Activated CD8-positive, alpha-beta memory T cell treated with anti-CD3 and anti-CD28 coated beads for 24 hours (primary cell): ENCODE measurements around the gene NT5E.
A peak's percentile ranks its signal among the peaks of the same experiment; 100 is the strongest.
"Not testable (repeated sequence)": the region's sequence is repeated elsewhere in the genome, so short reads cannot be mapped to it uniquely, and the experiment has no call there.

ENCODE experiments used
- DNase-seq: peaks from one replicate; pipeline ENCODE4 v3.0.0-alpha.2; 2020

NT5E gene

GRCh38 chr6:85449818-85450759 is at the start of gene NT5E:
NT5E (plus strand) TSS chr6:85450083; CDS start chr6:85450140, 57 bp downstream.
- peak; percentile 85 for DNase-seq

- no peak for DNase-seq
Measured at GRCh38 chr6:85400331-85400730, 49.6 kb upstream of the NT5E start.

- DNase-seq = peak; percentile 66
Measured at GRCh38 chr6:85401186-85402021, 48.5 kb upstream of the NT5E start.

GRCh38 chr6:85402071-85402470 is 47.8 kb upstream of the NT5E start:
- DNase-seq = no peak

GRCh38 chr6:85402922-85403321 is 47.0 kb upstream of the NT5E start:
- DNase-seq = no peak

- no peak for DNase-seq
Measured at GRCh38 chr6:85403331-85404015, 46.4 kb upstream of the NT5E start.

GRCh38 chr6:85404016-85404563 is 45.8 kb upstream of the NT5E start:
- DNase-seq = not testable (repeated sequence)

GRCh38 chr6:85404564-85405174 is 45.2 kb upstream of the NT5E start:
- no peak for DNase-seq

- no peak for DNase-seq
Measured at GRCh38 chr6:85405175-85405852, 44.6 kb upstream of the NT5E start.

- no peak for DNase-seq
Measured at GRCh38 chr6:85405853-85406198, 44.1 kb upstream of the NT5E start.

- DNase-seq = no peak
Measured at GRCh38 chr6:85406641-85407075, 43.2 kb upstream of the NT5E start.

GRCh38 chr6:85408039-85408438 is 41.8 kb upstream of the NT5E start:
- no peak for DNase-seq

- no peak for DNase-seq
Measured at GRCh38 chr6:85412911-85413430, 36.9 kb upstream of the NT5E start.

- no peak for DNase-seq
Measured at GRCh38 chr6:85416049-85416448, 33.8 kb upstream of the NT5E start.

GRCh38 chr6:85416766-85417165 is 33.1 kb upstream of the NT5E start:
- DNase-seq = no peak

GRCh38 chr6:85417336-85417735 is 32.5 kb upstream of the NT5E start:
- no peak for DNase-seq

- no peak for DNase-seq
Measured at GRCh38 chr6:85418059-85418458, 31.8 kb upstream of the NT5E start.

GRCh38 chr6:85419046-85419759 is 30.7 kb upstream of the NT5E start:
- DNase-seq = no peak

GRCh38 chr6:85420551-85420950 is 29.3 kb upstream of the NT5E start:
- no peak for DNase-seq

- DNase-seq = no peak
Measured at GRCh38 chr6:85421181-85421580, 28.7 kb upstream of the NT5E start.

GRCh38 chr6:85421972-85422371 is 27.9 kb upstream of the NT5E start:
- no peak for DNase-seq
